Glutamatergic neuron (in vitro differentiated cells): Measurements from ENCODE around the gene SGTA. TPM values are rescaled to one million over a fixed set of nuclear protein-coding genes. Genes with fewer than 3 reads are reported as not detected.
"Not testable (repeated sequence)": the region's sequence is repeated elsewhere in the genome, so short reads cannot be mapped to it uniquely, and the experiment has no call there.

ENCODE experiments used
- DNase-seq: peaks from one replicate; pipeline ENCODE4 v3.0.0; 2022
- H3K27ac Mint-ChIP-seq: one replicate; pipeline ENCODE4 v1.8.0; 2020; ENCODE audit warnings: mild to moderate bottlenecking, mixed read lengths, inconsistent platforms; ENCODE audit not compliant: unreplicated experiment
- H3K27me3 Mint-ChIP-seq: one replicate; pipeline ENCODE4 v1.8.0; 2020; ENCODE audit warnings: mild to moderate bottlenecking, moderate library complexity, mixed read lengths, inconsistent platforms; ENCODE audit not compliant: unreplicated experiment
- H3K36me3 Mint-ChIP-seq: one replicate; pipeline ENCODE4 v1.8.0; 2020; ENCODE audit warnings: mild to moderate bottlenecking, mixed read lengths, inconsistent platforms; ENCODE audit not compliant: unreplicated experiment
- H3K4me1 Mint-ChIP-seq: one replicate; pipeline ENCODE4 v1.8.0; 2020; ENCODE audit warnings: mild to moderate bottlenecking, low read depth, mixed read lengths, inconsistent platforms; ENCODE audit not compliant: unreplicated experiment
- H3K4me3 Mint-ChIP-seq: one replicate; pipeline ENCODE4 v1.8.0; 2020; ENCODE audit warnings: mild to moderate bottlenecking, mixed read lengths, inconsistent platforms; ENCODE audit not compliant: unreplicated experiment
- H3K9me3 Mint-ChIP-seq: one replicate; pipeline ENCODE4 v1.8.0; 2020; ENCODE audit warnings: mild to moderate bottlenecking, moderate library complexity, mixed read lengths, inconsistent platforms; ENCODE audit not compliant: unreplicated experiment
- total RNA-seq: library from RNA; stranded (reverse); fragmentation: NEBNext Ultra II Directional; extraction: Animal tissue kit (Norgen Biotek cat#: 25700); gene quantifications from one replicate; pipeline ENCODE4 v1.2.1, GENCODE V29; 2021; ENCODE audit not compliant: unreplicated experiment
- TF ChIP-seq, protein P1 (sequence below): fragments of 200-600 bp; sonication (generic); IDR thresholded peaks from one replicate; pipeline ENCODE4 v1.5.0; 2021; ENCODE audit not compliant: partially characterized antibody, unreplicated experiment

The SGTA gene
- total RNA-seq, 1 donor from 2014 or later = 90.6 TPM

DNA sequence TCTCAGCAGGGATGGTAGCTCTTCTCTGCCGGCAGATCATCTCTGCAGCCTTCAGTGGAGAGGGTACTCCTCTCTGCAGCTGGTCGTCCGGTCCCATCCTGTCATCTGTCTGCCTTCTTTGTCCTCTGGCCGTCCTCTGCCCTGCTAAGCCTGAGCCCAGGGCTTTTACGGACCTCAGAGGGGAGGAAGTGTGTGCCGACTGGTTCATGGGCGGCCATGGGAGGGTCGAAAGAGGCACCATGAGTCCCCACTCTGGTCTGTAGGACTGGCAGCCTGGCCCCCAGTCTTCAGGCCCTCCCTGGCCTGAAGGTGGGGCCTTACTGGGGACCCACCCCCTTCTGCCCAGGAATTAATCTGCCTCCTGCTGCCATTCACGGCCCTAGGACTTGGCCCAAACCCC lies 40.6 kb upstream of the SGTA start:
- H3K4me3 Mint-ChIP-seq = no peak overlapping the region
- H3K27ac Mint-ChIP-seq = no peak overlapping the region
- H3K27me3 Mint-ChIP-seq = no peaks in the 10 kb centered on the region
- H3K36me3 Mint-ChIP-seq = peaks cover 25% of the 10 kb centered on the region
- no peak for DNase-seq
- H3K9me3 Mint-ChIP-seq = peaks cover 11% of the 10 kb centered on the region
- TF ChIP-seq, protein P1, sequence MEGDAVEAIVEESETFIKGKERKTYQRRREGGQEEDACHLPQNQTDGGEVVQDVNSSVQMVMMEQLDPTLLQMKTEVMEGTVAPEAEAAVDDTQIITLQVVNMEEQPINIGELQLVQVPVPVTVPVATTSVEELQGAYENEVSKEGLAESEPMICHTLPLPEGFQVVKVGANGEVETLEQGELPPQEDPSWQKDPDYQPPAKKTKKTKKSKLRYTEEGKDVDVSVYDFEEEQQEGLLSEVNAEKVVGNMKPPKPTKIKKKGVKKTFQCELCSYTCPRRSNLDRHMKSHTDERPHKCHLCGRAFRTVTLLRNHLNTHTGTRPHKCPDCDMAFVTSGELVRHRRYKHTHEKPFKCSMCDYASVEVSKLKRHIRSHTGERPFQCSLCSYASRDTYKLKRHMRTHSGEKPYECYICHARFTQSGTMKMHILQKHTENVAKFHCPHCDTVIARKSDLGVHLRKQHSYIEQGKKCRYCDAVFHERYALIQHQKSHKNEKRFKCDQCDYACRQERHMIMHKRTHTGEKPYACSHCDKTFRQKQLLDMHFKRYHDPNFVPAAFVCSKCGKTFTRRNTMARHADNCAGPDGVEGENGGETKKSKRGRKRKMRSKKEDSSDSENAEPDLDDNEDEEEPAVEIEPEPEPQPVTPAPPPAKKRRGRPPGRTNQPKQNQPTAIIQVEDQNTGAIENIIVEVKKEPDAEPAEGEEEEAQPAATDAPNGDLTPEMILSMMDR = no peak
- no peaks in the 10 kb centered on the region for H3K4me1 Mint-ChIP-seq

DNA sequence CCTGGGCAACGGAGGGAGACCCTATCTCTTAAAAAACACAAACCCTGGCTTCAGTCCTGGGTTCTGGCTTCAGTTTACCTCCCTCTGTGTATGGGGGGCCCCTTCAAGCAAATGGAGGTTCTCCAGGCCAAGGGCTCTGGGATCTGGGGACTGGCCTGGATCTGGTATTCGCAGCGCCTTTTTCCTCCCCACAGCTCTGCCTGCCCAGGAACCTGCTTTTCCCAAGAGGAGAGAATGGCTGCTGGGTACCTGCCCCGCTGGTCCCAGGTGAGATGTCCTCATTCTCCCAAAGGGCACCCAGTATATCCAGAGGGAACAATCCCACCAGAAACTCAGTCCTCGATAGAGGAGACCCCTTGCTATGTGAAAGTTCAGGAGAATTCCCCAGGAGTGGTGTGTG lies 39.8 kb upstream of the SGTA start:
- Mint-ChIP-seq H3K4me1 (no peaks in the 10 kb centered on the region), H3K9me3 (peaks cover 11% of the 10 kb centered on the region), H3K4me3 (no peak overlapping the region), H3K27ac (no peak overlapping the region), H3K36me3 (peaks cover 20% of the 10 kb centered on the region), H3K27me3 (no peaks in the 10 kb centered on the region)
- DNase-seq = no peak
- TF ChIP-seq, protein P1 = no peak

DNA sequence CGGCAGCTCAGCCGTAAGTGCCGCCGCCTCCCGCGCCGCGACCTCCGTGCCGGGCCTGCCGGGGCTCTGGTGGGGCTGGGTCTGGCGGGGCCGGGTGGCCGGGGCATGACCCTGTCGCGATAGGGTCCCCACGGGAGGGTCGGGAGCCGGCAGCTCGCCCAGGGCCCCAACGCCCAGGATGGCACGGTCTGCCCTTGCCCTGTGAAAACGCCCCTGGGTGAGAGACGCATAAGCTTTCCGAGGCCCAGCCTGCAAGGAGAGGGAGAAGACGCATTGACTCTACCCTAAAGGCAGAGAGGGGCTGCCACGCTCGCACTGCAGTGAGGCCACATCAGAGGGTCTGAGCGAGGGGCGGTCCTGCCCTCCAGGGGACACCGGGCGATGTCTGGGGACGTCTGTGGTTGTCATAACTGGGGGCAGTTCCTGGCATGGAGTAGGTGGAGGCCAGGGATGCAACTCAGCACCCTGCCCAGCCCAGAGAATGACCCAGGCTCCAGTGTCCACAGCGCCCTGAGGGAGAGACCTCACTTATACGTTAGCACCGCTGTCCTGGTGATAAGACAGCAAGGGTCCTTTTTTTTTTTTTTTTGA lies 37.1 kb upstream of the SGTA start:
- H3K27me3 Mint-ChIP-seq = no peaks in the 10 kb centered on the region
- no peak overlapping the region for H3K27ac Mint-ChIP-seq
- H3K4me3 Mint-ChIP-seq = peak overlapping the region; percentile 91
- peaks cover 6% of the 10 kb centered on the region for H3K36me3 Mint-ChIP-seq
- peak; percentile 49 for DNase-seq
- H3K9me3 Mint-ChIP-seq = peaks cover 8% of the 10 kb centered on the region
- TF ChIP-seq, protein P1 = no peak
- no peaks in the 10 kb centered on the region for H3K4me1 Mint-ChIP-seq

DNA sequence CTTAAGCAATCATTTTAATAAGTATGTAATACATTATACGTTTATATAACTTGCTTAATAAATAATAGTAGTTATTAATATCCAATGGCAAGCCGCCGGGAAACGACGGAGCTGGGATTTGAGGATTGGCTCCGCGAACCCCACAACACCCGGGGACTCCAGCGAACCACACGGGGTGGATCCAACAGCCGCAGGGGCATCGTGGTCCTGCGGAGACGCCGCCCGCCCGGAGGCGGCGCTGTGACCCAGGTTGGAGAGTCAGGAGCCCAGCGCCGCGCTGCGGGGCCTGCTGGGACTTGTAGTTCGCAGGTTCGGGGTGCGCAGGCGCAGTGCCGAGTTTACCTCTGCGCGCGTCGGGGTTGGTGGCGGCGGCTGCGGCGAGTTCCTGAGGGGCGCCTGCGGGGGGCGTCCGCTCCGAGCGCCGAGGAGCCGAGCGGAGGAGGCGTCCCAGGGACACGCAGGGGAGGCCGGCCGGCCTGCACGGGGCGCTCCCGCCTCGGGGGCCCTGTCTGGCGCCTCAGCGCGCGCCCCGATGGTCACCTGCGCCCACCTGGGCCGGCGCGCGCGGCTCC lies 36.6 kb upstream of the SGTA start, which contains the start of gene ZNF554:
ZNF554 (plus strand) TSS at position 329 of the 572 bp plus-strand sequence; CDS start at position 533, 204 bp downstream.
- TF ChIP-seq, protein P1 = peak; percentile 92
- H3K9me3 Mint-ChIP-seq = peaks cover 8% of the 10 kb centered on the region
- peaks cover 4% of the 10 kb centered on the region for H3K36me3 Mint-ChIP-seq
- H3K4me1 Mint-ChIP-seq = no peaks in the 10 kb centered on the region
- H3K27ac Mint-ChIP-seq = no peak within 1 kb of the TSS
- no peaks in the 10 kb centered on the region for H3K27me3 Mint-ChIP-seq
- peak; percentile 99 for DNase-seq
- peak within 1 kb of the TSS; percentile 91 for H3K4me3 Mint-ChIP-seq

DNA sequence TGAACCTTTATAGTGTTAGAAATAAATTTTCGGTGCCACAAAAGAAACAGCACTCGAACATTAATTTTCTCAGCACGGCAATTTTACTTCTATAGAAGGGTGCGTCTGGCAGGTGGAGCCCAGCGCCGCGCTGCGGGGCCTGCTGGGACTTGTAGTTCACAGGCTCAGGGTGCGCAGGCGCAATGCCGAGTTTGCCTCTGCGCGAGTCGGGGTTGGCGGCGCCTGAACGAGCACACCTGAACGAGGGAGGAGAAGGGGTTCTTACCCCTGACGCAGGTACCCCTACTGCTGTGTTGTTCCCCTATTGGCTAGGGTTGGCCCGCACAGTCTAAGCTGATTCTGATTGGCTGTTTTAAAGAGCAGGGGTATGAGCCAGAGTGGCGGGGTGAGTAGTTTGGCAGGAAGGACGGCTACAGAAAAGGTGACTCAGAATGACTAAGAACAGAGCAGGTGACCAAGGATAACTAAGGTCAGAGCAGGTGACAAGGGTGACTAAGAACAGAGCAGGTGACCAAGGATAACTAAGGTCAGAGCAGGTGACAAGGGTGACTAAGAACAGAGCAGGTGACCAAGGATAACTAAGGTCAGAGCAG lies 34.3 kb upstream of the SGTA start:
- H3K9me3 Mint-ChIP-seq, H3K4me3 Mint-ChIP-seq, H3K36me3 Mint-ChIP-seq, H3K4me1 Mint-ChIP-seq, H3K27me3 Mint-ChIP-seq, H3K27ac Mint-ChIP-seq, DNase-seq: not testable (repeated sequence)
